Endometrial microvascular endothelial cells (primary cell): ENCODE results near the gene LRRTM2. TPM values are rescaled to one million over a fixed set of nuclear protein-coding genes. Genes with fewer than 3 reads are reported as not detected.

ENCODE experiments used
- total RNA-seq: library from RNA; depleted of rRNA; stranded (reverse); fragments of >200 nt; gene quantifications from one replicate; pipeline ENCODE4 v1.2.3, GENCODE V29; 2015; ENCODE audit errors: inconsistent ontology term

Gene LRRTM2
- total RNA-seq, 1 donor from 2014 or later, result 1.0 TPM

Other genes starting within 250 kb of the LRRTM2 start
- gene CTNNA1, start 121.9 kb downstream of the LRRTM2 start, total RNA-seq, result 386 TPM